Stimulated activated naive CD8-positive, alpha-beta T cell treated with anti-CD3 and anti-CD28 coated beads, Interleukin-15, amount 100 ng/mL, for 72 hours (primary cell): ENCODE measurements around the gene UVRAG.
"Not testable (repeated sequence)": the region's sequence is repeated elsewhere in the genome, so short reads cannot be mapped to it uniquely, and the experiment has no call there.

Source experiments
- ATAC-seq: fragments of 150-1000 bp; cut with Tn5 transposase; 2 replicates; pipeline ENCODE4 v1.10.0; 2021; ENCODE audit warnings: mild to moderate bottlenecking, moderate library complexity
- DNase-seq, 2 donors: peaks; one replicate each; pipeline ENCODE4 v3.0.0; 2021 to 2022
- H3K27ac Mint-ChIP-seq, 2 donors: one replicate each; pipeline ENCODE4 v1.8.0; 2022; ENCODE audit warnings: mild to moderate bottlenecking in 2 of 2, mixed read lengths in 2 of 2, moderate library complexity in 2 of 2
- H3K27me3 Mint-ChIP-seq: one replicate; pipeline ENCODE4 v1.8.0; 2022; ENCODE audit warnings: mixed read lengths
- H3K4me1 Mint-ChIP-seq: one replicate; pipeline ENCODE4 v1.8.0; 2022; ENCODE audit warnings: mild to moderate bottlenecking, mixed read lengths
- H3K4me3 Mint-ChIP-seq, 2 donors: one replicate each; pipeline ENCODE4 v1.8.0; 2022; ENCODE audit warnings: mild to moderate bottlenecking in 2 of 2, mixed read lengths in 2 of 2, moderate library complexity in 1 of 2
- H3K9me3 Mint-ChIP-seq, 2 donors: one replicate each; pipeline ENCODE4 v1.8.0; 2022; ENCODE audit warnings: mixed read lengths in 2 of 2

Gene UVRAG

GRCh38 chr11:76030968-76031590 is 216.1 kb downstream of the UVRAG start:
- DNase-seq (no peak), ATAC-seq (no peak)
- no peaks in the 10 kb centered on the region for H3K27me3 Mint-ChIP-seq
- no peaks in the 10 kb centered on the region for H3K9me3 Mint-ChIP-seq
- no peak overlapping the region for H3K4me3 Mint-ChIP-seq
- H3K4me1 Mint-ChIP-seq, result no peaks in the 10 kb centered on the region
- no peak overlapping the region for H3K27ac Mint-ChIP-seq

- H3K27me3 Mint-ChIP-seq, result no peaks in the 10 kb centered on the region
- H3K4me1 Mint-ChIP-seq, result no peaks in the 10 kb centered on the region
- DNase-seq, result no peak
- H3K9me3 Mint-ChIP-seq, result no peaks in the 10 kb centered on the region
- H3K27ac Mint-ChIP-seq, result peak overlapping the region in 1 of 2 donors; percentile 19
- no peak for ATAC-seq
- no peak overlapping the region for H3K4me3 Mint-ChIP-seq
Observed at GRCh38 chr11:76033699-76034098, 218.7 kb downstream of the UVRAG start.

- no peak for DNase-seq
- H3K27me3 Mint-ChIP-seq, result no peaks in the 10 kb centered on the region
- no peaks in the 10 kb centered on the region for H3K4me1 Mint-ChIP-seq
- no peak overlapping the region for H3K4me3 Mint-ChIP-seq
- ATAC-seq, result no peak
- H3K9me3 Mint-ChIP-seq, result no peaks in the 10 kb centered on the region
- no peak overlapping the region for H3K27ac Mint-ChIP-seq
Observed at GRCh38 chr11:76035020-76035419, 220.0 kb downstream of the UVRAG start.

- DNase-seq (no peak), ATAC-seq (no peak)
- Mint-ChIP-seq H3K9me3 (no peaks in the 10 kb centered on the region), H3K27me3 (no peaks in the 10 kb centered on the region), H3K4me3 (no peak overlapping the region), H3K27ac (no peak overlapping the region), H3K4me1 (no peaks in the 10 kb centered on the region)
Observed at GRCh38 chr11:76038608-76039007, 223.6 kb downstream of the UVRAG start.

DNA sequence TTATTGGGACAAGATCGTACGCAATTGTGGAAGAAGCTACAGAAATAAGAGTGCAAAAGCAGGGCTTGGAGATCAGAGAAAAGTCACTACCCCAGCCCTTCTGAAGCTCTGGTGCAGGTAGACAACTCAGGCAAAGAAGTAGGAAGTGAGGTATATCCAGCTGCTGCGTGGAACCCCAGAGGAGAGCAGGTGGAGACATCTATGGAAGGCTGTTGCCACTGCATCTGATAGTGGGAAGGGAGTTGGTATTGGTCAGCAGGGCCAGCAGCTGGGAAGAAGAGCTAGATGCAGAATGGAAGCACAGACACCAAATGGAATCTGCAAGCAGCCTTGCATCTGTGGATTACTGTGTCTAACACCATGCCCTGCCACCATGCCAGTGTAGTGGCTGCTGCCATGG is 226.2 kb downstream of the UVRAG start:
- no peaks in the 10 kb centered on the region for H3K27me3 Mint-ChIP-seq
- ATAC-seq (no peak), DNase-seq (no peak)
- H3K4me3 Mint-ChIP-seq, result no peak overlapping the region
- H3K9me3 Mint-ChIP-seq, result peaks cover 9 to 12% of the 10 kb centered on the region in 2 donors
- no peaks in the 10 kb centered on the region for H3K4me1 Mint-ChIP-seq
- H3K27ac Mint-ChIP-seq, result no peak overlapping the region

DNA sequence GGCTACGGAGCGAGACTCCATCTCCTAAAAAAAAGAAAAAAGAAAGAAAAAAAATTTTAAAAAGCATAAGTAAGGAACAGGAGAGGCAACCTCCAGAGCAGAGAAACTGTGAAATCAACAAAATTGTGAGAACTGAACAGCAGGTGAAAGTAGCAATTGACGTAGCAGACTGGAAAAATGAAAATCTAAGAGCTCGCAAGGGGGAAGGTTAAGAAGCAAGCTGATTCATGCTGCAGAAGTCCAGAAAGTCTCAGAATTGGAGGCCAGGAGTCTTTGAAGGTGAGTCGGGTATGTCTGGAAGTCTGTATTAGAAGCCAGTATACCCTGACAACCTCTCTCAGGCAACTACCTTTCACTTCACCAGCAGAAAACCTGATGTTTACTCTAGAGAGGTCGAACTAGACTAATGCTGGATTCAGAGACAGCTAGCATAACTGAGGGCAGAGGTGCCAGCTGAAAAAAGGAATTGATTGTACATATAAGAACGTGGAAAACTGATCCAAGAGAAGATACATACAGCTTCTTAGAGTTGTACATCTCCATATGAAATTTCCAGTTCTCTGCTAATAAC is 229.8 kb downstream of the UVRAG start:
- no peak for DNase-seq
- no peak for ATAC-seq
- peak overlapping the region in 1 of 2 donors; percentile 74 for H3K27ac Mint-ChIP-seq
- H3K4me1 Mint-ChIP-seq, result no peaks in the 10 kb centered on the region
- H3K4me3 Mint-ChIP-seq, result no peak overlapping the region
- peaks cover 14 to 23% of the 10 kb centered on the region in 2 donors for H3K9me3 Mint-ChIP-seq
- no peaks in the 10 kb centered on the region for H3K27me3 Mint-ChIP-seq

- peak overlapping the region in 1 of 2 donors; percentile 77 for H3K27ac Mint-ChIP-seq
- peaks cover 14 to 23% of the 10 kb centered on the region in 2 donors for H3K9me3 Mint-ChIP-seq
- no peak overlapping the region for H3K4me3 Mint-ChIP-seq
- ATAC-seq (no peak), DNase-seq (no peak)
- H3K27me3 Mint-ChIP-seq, result no peaks in the 10 kb centered on the region
- no peaks in the 10 kb centered on the region for H3K4me1 Mint-ChIP-seq
Observed at GRCh38 chr11:76047231-76047630, 232.2 kb downstream of the UVRAG start.

DNA sequence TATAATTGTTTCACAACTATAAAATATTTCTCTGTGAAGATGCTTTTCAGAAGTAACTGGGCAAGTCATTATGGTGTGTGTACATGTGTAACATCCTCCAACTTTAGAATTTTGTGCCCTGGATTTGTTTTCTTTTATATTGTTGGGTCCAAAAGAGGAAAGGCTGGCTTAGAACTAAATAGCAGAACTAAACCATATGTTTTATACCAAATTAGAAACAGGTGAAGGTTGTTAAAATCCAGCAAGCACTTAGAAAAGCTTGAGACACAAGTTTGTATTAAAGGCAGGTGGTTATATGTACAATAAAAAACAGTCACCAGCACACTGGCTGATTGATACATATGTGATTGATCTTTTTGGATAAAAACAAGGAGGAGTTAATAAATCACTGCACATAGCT is 232.8 kb downstream of the UVRAG start:
- no peak overlapping the region for H3K27ac Mint-ChIP-seq
- no peak for DNase-seq
- no peak overlapping the region for H3K4me3 Mint-ChIP-seq
- no peaks in the 10 kb centered on the region for H3K27me3 Mint-ChIP-seq
- no peak for ATAC-seq
- H3K4me1 Mint-ChIP-seq, result no peaks in the 10 kb centered on the region
- H3K9me3 Mint-ChIP-seq, result peaks cover 14 to 23% of the 10 kb centered on the region in 2 donors

- no peak for ATAC-seq
- H3K9me3 Mint-ChIP-seq, result peaks cover 14 to 23% of the 10 kb centered on the region in 2 donors
Observed at GRCh38 chr11:76048763-76049162, 233.8 kb downstream of the UVRAG start.

GRCh38 chr11:76049511-76049910 is 234.5 kb downstream of the UVRAG start:
- H3K9me3 Mint-ChIP-seq, result peaks cover 14 to 23% of the 10 kb centered on the region in 2 donors
- H3K4me1 Mint-ChIP-seq, result no peaks in the 10 kb centered on the region
- ATAC-seq (no peak), DNase-seq (no peak)
- H3K27me3 Mint-ChIP-seq, result no peaks in the 10 kb centered on the region
- no peak overlapping the region for H3K27ac Mint-ChIP-seq
- no peak overlapping the region for H3K4me3 Mint-ChIP-seq

More at GRCh38 chr11:76048763-76049162, 233.8 kb downstream of the UVRAG start:
- H3K4me1 Mint-ChIP-seq, result no peaks in the 10 kb centered on the region
- H3K27me3 Mint-ChIP-seq, result no peaks in the 10 kb centered on the region
- DNase-seq, result peak; percentile 3 to 18
- H3K27ac Mint-ChIP-seq, result no peak overlapping the region
- no peak overlapping the region for H3K4me3 Mint-ChIP-seq

DNA sequence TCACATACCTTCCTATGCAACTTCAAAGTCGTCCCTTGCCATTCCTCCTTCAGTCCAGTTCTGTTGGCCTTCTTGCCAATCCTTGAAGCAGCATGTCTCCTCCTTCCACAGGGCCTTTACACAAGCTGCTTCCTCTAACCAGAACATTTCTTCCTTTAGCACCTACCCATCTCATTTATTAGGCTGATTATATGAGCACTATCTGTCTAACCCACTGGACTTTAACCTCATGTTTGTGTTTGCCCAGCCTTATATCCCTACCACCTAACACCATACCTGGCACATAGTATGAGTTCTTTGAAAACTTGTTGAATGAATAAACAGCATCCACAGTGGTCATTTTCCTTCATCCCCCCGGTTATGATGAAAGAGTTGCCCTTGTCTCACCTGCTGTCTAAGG is 236.9 kb downstream of the UVRAG start:
- H3K4me3 Mint-ChIP-seq, result no peak overlapping the region
- no peak for ATAC-seq

DNA sequence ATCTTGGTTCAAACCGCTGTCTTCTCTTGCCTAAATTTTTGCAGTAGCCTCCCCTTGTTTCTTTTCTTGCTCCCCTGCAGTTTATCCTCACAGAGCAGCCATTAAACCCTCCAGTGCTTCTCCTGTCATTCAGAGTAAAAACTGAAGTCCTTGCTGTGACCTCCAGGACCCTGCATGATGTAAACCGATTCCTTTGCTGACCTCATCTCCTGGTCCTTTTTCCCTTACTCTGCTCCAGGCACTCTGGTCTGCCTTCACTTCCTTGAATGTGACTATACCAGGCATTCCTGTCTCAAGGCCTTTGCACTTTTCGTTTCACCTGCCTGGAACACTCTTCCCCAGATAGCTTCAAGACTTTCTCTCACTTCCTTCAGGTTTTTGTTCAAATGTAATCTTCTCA is 239.3 kb downstream of the UVRAG start:
- H3K4me3 Mint-ChIP-seq, result no peak overlapping the region
- DNase-seq, result no peak

More for the DNA sequence above, 236.9 kb downstream of the UVRAG start:
- Mint-ChIP-seq H3K27me3 (no peaks in the 10 kb centered on the region), H3K4me1 (no peaks in the 10 kb centered on the region), H3K27ac (no peak overlapping the region), H3K9me3 (peaks cover 0 to 4% of the 10 kb centered on the region in 2 donors)
- DNase-seq, result no peak

GRCh38 chr11:76056876-76057275 is 241.9 kb downstream of the UVRAG start:
- Mint-ChIP-seq H3K4me3 (no peak overlapping the region), H3K27ac (no peak overlapping the region), H3K9me3 (no peaks in the 10 kb centered on the region), H3K4me1 (no peaks in the 10 kb centered on the region), H3K27me3 (no peaks in the 10 kb centered on the region)
- DNase-seq (no peak), ATAC-seq (no peak)

More for the DNA sequence above, 239.3 kb downstream of the UVRAG start:
- H3K9me3 Mint-ChIP-seq, result no peaks in the 10 kb centered on the region
- H3K27me3 Mint-ChIP-seq, result no peaks in the 10 kb centered on the region
- H3K27ac Mint-ChIP-seq, result no peak overlapping the region
- no peaks in the 10 kb centered on the region for H3K4me1 Mint-ChIP-seq
- ATAC-seq, result no peak

GRCh38 chr11:76060475-76061036 is 245.5 kb downstream of the UVRAG start:
- DNase-seq, H3K4me3 Mint-ChIP-seq, H3K9me3 Mint-ChIP-seq, H3K27me3 Mint-ChIP-seq, ATAC-seq, H3K27ac Mint-ChIP-seq, H3K4me1 Mint-ChIP-seq: not testable (repeated sequence)

DNA sequence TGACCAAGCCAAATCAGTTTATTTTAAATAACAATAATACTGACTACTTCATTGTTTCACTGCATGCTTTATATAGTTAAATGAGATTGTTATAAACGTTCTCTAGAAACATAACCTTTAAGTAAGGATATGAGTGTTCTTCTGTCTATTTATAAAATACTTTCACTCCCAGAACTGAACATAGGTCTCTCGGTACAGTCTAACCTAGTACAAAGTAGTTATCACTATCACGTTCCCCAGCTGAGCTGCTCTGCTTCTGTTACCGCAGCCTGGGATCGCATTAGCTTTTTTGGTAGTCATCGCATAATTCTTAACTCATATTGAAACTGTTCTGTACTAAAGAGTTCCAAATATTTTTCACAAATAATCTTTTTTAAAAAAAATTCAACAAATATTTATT is 247.7 kb downstream of the UVRAG start:
- Mint-ChIP-seq H3K27me3 (no peaks in the 10 kb centered on the region), H3K9me3 (no peaks in the 10 kb centered on the region), H3K4me1 (no peaks in the 10 kb centered on the region), H3K27ac (no peak overlapping the region), H3K4me3 (no peak overlapping the region)
- DNase-seq (no peak), ATAC-seq (no peak)

- Mint-ChIP-seq H3K27me3 (no peaks in the 10 kb centered on the region), H3K4me3 (no peak overlapping the region), H3K27ac (no peak overlapping the region), H3K4me1 (no peaks in the 10 kb centered on the region), H3K9me3 (no peaks in the 10 kb centered on the region)
- ATAC-seq (no peak), DNase-seq (no peak)
Observed at GRCh38 chr11:76064192-76064591, 249.2 kb downstream of the UVRAG start.
